Smooth muscle cell of the pulmonary artery (primary cell): ENCODE results near the gene ACACA. TPM values are rescaled to one million over a fixed set of nuclear protein-coding genes. Genes with fewer than 3 reads are reported as not detected.

Source experiments
- total RNA-seq: library from RNA; depleted of rRNA; stranded (reverse); fragments of >200 nt; gene quantifications from 2 replicates; pipeline ENCODE4 v1.2.3, GENCODE V29; 2014

ACACA gene
- total RNA-seq, result 71.8 and 109 TPM in 2 replicates

DNA sequence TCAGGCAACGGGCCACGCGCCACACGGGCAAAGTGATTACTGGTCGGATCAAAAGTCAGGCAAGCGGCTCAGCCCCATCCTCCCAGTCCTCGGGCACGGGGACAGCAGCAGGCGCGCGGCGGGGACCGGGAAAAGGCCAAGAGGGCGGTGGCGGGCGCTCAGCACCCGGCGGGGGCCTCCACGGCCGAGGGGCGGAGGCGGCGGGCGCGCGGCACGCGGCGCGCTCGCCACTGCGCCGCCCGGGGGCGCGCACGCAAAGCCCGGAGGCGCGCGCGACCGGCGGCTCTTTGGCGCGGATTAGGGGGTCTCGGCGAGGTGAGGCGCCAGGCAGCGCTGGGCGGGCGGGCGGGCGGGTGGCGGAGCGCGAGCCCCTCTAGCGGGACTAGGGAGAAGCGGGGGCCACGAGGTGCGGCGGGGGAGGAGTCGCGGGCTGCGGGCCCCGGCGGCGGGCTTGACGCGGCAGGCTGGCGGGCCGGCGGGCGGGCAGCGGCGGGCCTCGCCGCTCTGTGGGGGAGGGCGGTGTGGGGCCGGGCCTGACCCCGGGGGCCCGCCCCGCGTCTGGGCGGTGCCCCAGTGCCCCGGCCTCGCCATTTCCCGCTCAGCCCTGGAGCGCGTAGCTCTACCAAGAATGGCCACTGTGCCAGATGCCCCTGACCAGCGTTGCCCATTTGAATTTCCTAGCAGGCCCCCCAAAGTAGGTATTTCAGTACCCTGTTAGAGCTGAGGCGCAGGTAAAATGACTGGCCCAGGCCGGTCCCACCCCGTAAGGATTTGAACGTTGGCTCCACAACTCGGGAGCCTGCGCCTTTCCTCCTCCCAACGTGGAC, at the start of gene ACACA, which contains the start of gene TADA2A:
ACACA (minus strand) TSS at position 202 of the 827 bp plus-strand sequence. CDS start 537 bp downstream, outside the sequence.
TADA2A (plus strand) TSS at position 252 of the 827 bp plus-strand sequence. CDS start 4,480 bp downstream, outside the sequence.

DNA sequence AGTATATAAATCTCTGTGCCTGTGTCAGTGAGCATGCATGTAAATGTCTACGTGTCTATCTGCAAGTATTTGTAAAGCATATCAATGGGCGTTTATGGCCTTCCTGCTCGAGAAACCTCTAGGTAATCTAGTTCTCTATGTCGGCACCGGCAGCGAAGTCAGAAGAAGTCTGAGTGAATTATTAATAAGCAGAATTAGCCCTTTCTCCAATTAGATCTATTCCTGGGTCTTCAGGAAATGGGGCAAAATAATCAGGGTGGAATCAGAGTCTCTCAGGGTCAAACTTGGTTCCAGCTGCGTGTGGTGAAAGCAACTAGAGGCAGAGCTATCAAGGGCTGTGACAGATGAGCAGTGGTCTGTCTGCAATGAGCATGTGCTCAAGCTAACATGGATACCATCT, 30.9 kb downstream of the ACACA start, which contains the start of gene C17orf78:
C17orf78 (plus strand) TSS at position 280 of the 400 bp plus-strand sequence; CDS start at position 388, 108 bp downstream.

Other genes with a start within 250 kb of the ACACA start
- gene C17orf78, start 30.9 kb downstream of the ACACA start, total RNA-seq, result not detected in 2 replicates
- gene TADA2A, start 50 bp upstream of the ACACA start, total RNA-seq, result 16.8 and 17.8 TPM in 2 replicates
- gene DUSP14, start 83.1 kb upstream of the ACACA start, total RNA-seq, result 38.3 and 49.6 TPM in 2 replicates
- 19.6 and 22.6 TPM in 2 replicates for gene SYNRG, start 202.6 kb upstream of the ACACA start, total RNA-seq
- gene DDX52, start 236.6 kb upstream of the ACACA start, total RNA-seq, result 15.5 and 16.6 TPM in 2 replicates